HCT116 (cell line): ENCODE measurements around the gene ZBTB37. TPM values are rescaled to one million over a fixed set of nuclear protein-coding genes. Genes with fewer than 3 reads are reported as not detected.

Experiments used
- ATAC-seq: fragments of 200-7000 bp; cut with Tn5 transposase; 2 replicates; pipeline ENCODE4 v1.9.1; 2020; ENCODE audit warnings: mild to moderate bottlenecking, moderate library complexity
- BruUV-seq: library from RNA; stranded (reverse); fragments of 400-500 nt; replicated peaks from 2 replicates; lab custom pipeline; 2021; lab: Mats Ljungman, UMichigan
- CTCF ChIA-PET: fragments of 300-600 bp; sonication (Branson Sonifier 250); formaldehyde crosslinking; loops from one replicate; lab custom pipeline; 2021; ENCODE audit warnings: antibody characterized with exemption; lab: Charles Lee
- POLR2A ChIA-PET: fragments of 300-600, 350-600 bp; sonication (Branson Sonifier 250); formaldehyde crosslinking; loops from one replicate; lab custom pipeline; 2021; ENCODE audit warnings: antibody characterized with exemption; lab: Charles Lee
- RAD21 ChIA-PET, 2 experiments: fragments of 300-600 bp; sonication (Branson Sonifier 250); formaldehyde crosslinking; loops; one replicate each; lab custom pipeline; 2023; ENCODE audit warnings: low total read pairs in 2 of 2; ENCODE audit not compliant: uncharacterized antibody in 2 of 2, unreplicated experiment in 2 of 2, low non-redundant PET in 1 of 2; lab: Charles Lee
- DNase-seq: peaks from one replicate; pipeline ENCODE4 v3.0.0-alpha.2; 2010; ENCODE audit warnings: low read depth, low spot score
- H2AFZ ChIP-seq: fragments of 200-600 bp; shearing (Covaris generic), sonication (generic); 2 replicates; pipeline ENCODE4 v1.6.1; 2017; ENCODE audit warnings: low read depth, mixed run types, mixed read lengths, antibody characterized with exemption, low read length; ENCODE audit not compliant: poor library complexity, severe bottlenecking
- H3K27ac ChIP-seq: 2 replicates; pipeline ENCODE4 v1.5.1; 2012; ENCODE audit warnings: low read depth, low read length
- H3K27me3 ChIP-seq: fragments of 200-600 bp; sonication (generic); 2 replicates; pipeline ENCODE4 v1.6.1; 2016; ENCODE audit warnings: mixed run types, low read length, mixed read lengths; ENCODE audit not compliant: insufficient read depth
- H3K36me3 ChIP-seq, 2 experiments: fragments of 200-500 bp in 1 of 2; fragments of 200-600 bp in 1 of 2; sonication (Bioruptor generic) in 1 of 2; sonication (generic) in 1 of 2; 2 replicates each; pipeline versions ENCODE4 v1.5.1 to v1.6.1; 2014 to 2016; ENCODE audit warnings: low read length in 2 of 2, inconsistent platforms in 1 of 2, mixed read lengths in 1 of 2, mixed run types in 1 of 2; ENCODE audit not compliant: insufficient read depth in 2 of 2, control insufficient read depth in 1 of 2
- H3K4me1 ChIP-seq, 2 experiments: fragments of 200-600 bp in 1 of 2; sonication (generic) in 1 of 2; 2 replicates each; pipeline versions ENCODE4 v1.5.1 to v1.6.1; 2012 to 2017; ENCODE audit warnings: low read length in 2 of 2, inconsistent platforms in 1 of 2, mild to moderate bottlenecking in 1 of 2, mixed read lengths in 1 of 2, mixed run types in 1 of 2, moderate library complexity in 1 of 2; ENCODE audit not compliant: insufficient read depth in 2 of 2, control insufficient read depth in 1 of 2
- H3K4me2 ChIP-seq: fragments of 200-600 bp; sonication (generic); 2 replicates; pipeline ENCODE4 v1.6.1; 2017; ENCODE audit warnings: mixed run types, low read length, mixed read lengths
- H3K4me3 ChIP-seq, 2 experiments: fragments of 200-600 bp in 1 of 2; sonication (generic) in 1 of 2; replicated peaks in 1 of 2; 2 replicates each; pipeline ENCODE4 v1.5.1; 2011 to 2016; ENCODE audit warnings: low read length in 2 of 2, control low read depth in 1 of 2, low read depth in 1 of 2, mild to moderate bottlenecking in 1 of 2, mixed read lengths in 1 of 2, mixed run types in 1 of 2
- H3K79me2 ChIP-seq: fragments of 200-600 bp; sonication (generic); 2 replicates; pipeline ENCODE4 v1.6.1; 2017; ENCODE audit warnings: mild to moderate bottlenecking, mixed run types, low read length, moderate library complexity, mixed read lengths; ENCODE audit not compliant: insufficient read depth
- H3K9ac ChIP-seq: fragments of 200-600 bp; sonication (generic); 2 replicates; pipeline ENCODE4 v1.6.1; 2016; ENCODE audit warnings: low read length, mixed read lengths
- H3K9me2 ChIP-seq: fragments of 200-600 bp; sonication (generic), shearing (Covaris generic); 2 replicates; pipeline ENCODE4 v1.6.1; 2017; ENCODE audit warnings: mixed run types, mild to moderate bottlenecking, moderate library complexity; ENCODE audit not compliant: insufficient read depth
- H3K9me3 ChIP-seq, 2 experiments: fragments of 200-500 bp in 1 of 2; fragments of 200-600 bp in 1 of 2; sonication (Bioruptor generic) in 1 of 2; sonication (generic) in 1 of 2; 2 replicates each; pipeline ENCODE4 v1.6.1; 2014 to 2017; ENCODE audit warnings: low read length in 2 of 2, mixed read lengths in 2 of 2, inconsistent platforms in 1 of 2, low read depth in 1 of 2, mild to moderate bottlenecking in 1 of 2, mixed run types in 1 of 2, moderate library complexity in 1 of 2; ENCODE audit not compliant: control insufficient read depth in 1 of 2, insufficient read depth in 1 of 2
- H4K20me1 ChIP-seq: fragments of 200-600 bp; sonication (generic), shearing (Covaris generic); 2 replicates; pipeline ENCODE4 v1.6.1; 2017; ENCODE audit warnings: mixed run types, mild to moderate bottlenecking, moderate library complexity; ENCODE audit not compliant: insufficient read depth
- CBX3 ChIP-seq: IDR thresholded peaks from 2 replicates; pipeline ENCODE4 v1.6.1; 2012; ENCODE audit warnings: low read depth
- CEBPB ChIP-seq: IDR thresholded peaks from 2 replicates; pipeline ENCODE4 v1.6.1; 2012; ENCODE audit warnings: low read depth
- CTCF ChIP-seq, 3 experiments: fragments of 200-600 bp in 1 of 3; sonication (generic) in 1 of 3; IDR thresholded peaks in 2 of 3; conservative IDR thresholded peaks in 1 of 3; 2 replicates each; pipeline ENCODE4 v1.5.1; 2012 to 2017; ENCODE audit warnings: low read depth in 2 of 3, low read length in 2 of 3, antibody characterized with exemption in 1 of 3, borderline replicate concordance in 1 of 3, control low read depth in 1 of 3, mild to moderate bottlenecking in 1 of 3, mixed read lengths in 1 of 3, mixed run types in 1 of 3, moderate library complexity in 1 of 3; ENCODE audit not compliant: insufficient read depth in 1 of 3
- EGR1 ChIP-seq: IDR thresholded peaks from 2 replicates; pipeline ENCODE4 v1.6.1; 2012; ENCODE audit warnings: low read depth
- ELF1 ChIP-seq: IDR thresholded peaks from 2 replicates; pipeline ENCODE4 v1.6.1; 2012; ENCODE audit warnings: low read depth, borderline replicate concordance
- EZH2 ChIP-seq: fragments of 200-600 bp; sonication (generic); IDR thresholded peaks from 2 replicates; pipeline ENCODE4 v1.6.1; 2017; ENCODE audit warnings: antibody characterized with exemption, mixed run types
- EZH2phosphoT487 ChIP-seq: fragments of 200-600 bp; IDR thresholded peaks from 2 replicates; pipeline ENCODE4 v1.6.1; 2018; ENCODE audit warnings: antibody characterized with exemption, borderline replicate concordance
- FOSL1 ChIP-seq: IDR thresholded peaks from 2 replicates; pipeline ENCODE4 v1.6.1; 2012; ENCODE audit warnings: low read depth
- JUND ChIP-seq: IDR thresholded peaks from 2 replicates; pipeline ENCODE4 v1.6.1; 2012
- POLR2A ChIP-seq: IDR thresholded peaks from 2 replicates; pipeline ENCODE4 v1.7.0; 2011; ENCODE audit warnings: borderline replicate concordance; ENCODE audit not compliant: insufficient read depth, insufficient read length; ENCODE audit errors: extremely low read depth
- POLR2AphosphoS5 ChIP-seq: IDR thresholded peaks from 2 replicates; pipeline ENCODE4 v1.6.1; 2011; ENCODE audit warnings: mild to moderate bottlenecking, low read depth, low read length, moderate library complexity
- RAD21 ChIP-seq: IDR thresholded peaks from 2 replicates; pipeline ENCODE4 v1.6.1; 2012; ENCODE audit warnings: low read depth, mild to moderate bottlenecking
- SIN3A ChIP-seq: IDR thresholded peaks from 2 replicates; pipeline ENCODE4 v1.6.1; 2012; ENCODE audit warnings: low read depth
- SP1 ChIP-seq: IDR thresholded peaks from 2 replicates; pipeline ENCODE4 v1.6.1; 2012; ENCODE audit warnings: low read depth
- SRF ChIP-seq: IDR thresholded peaks from 2 replicates; pipeline ENCODE4 v1.6.1; 2012; ENCODE audit warnings: low read depth
- TCF7L2 ChIP-seq: IDR thresholded peaks from 2 replicates; pipeline ENCODE4 v1.7.0; 2011; ENCODE audit warnings: borderline replicate concordance, inconsistent platforms; ENCODE audit not compliant: insufficient read depth, insufficient read length; ENCODE audit errors: extremely low read depth
- YY1 ChIP-seq: IDR thresholded peaks from 2 replicates; pipeline ENCODE4 v1.6.1; 2011; ENCODE audit warnings: low read length, low read depth, moderate library complexity, mild to moderate bottlenecking; ENCODE audit not compliant: insufficient replicate concordance; ENCODE audit errors: extremely low read depth
- ZBTB33 ChIP-seq: IDR thresholded peaks from 2 replicates; pipeline ENCODE4 v1.6.1; 2011; ENCODE audit warnings: mild to moderate bottlenecking, low read length, moderate library complexity; ENCODE audit not compliant: insufficient replicate concordance; ENCODE audit errors: extremely low read depth
- ZFX ChIP-seq: fragments of 450-650 bp; IDR thresholded peaks from 2 replicates; pipeline ENCODE4 v1.6.1; 2017
- ZNF274 ChIP-seq: fragments of 200-500 bp; sonication (Bioruptor generic); IDR thresholded peaks from 2 replicates; pipeline ENCODE4 v1.6.1; 2014; ENCODE audit warnings: mild to moderate bottlenecking, low read depth, low read length, inconsistent platforms
- intact Hi-C: fragments of 100-400 bp; cut with micrococcal nuclease; formaldehyde crosslinking; loops from 2 replicates; pipeline ENCODE4 v1.10.0; 2022
- total RNA-seq: library from RNA; stranded (reverse); gene quantifications from one replicate; pipeline ENCODE4 v1.2.1, GENCODE V29; 2021; ENCODE audit not compliant: unreplicated experiment

The ZBTB37 gene
- total RNA-seq, 1 experiment from 2014 or later: 9.5 TPM

- H3K27ac ChIP-seq: no peak overlapping the region
- no peaks in the 10 kb centered on the region for H4K20me1 ChIP-seq
- RAD21 ChIA-PET: no interaction called here
- peaks cover 17 to 19% of the 10 kb centered on the region in 2 experiments; a peak in 2 of 4 replicates for H3K36me3 ChIP-seq
- TF ChIP-seq ZNF274 (no peak), ZFX (no peak), TCF7L2 (no peak), SIN3A (no peak), ELF1 (no peak), EZH2phosphoT487 (no peak), SP1 (no peak), JUND (no peak), CTCF (IDR thresholded peaks at IDR 0.05 in 2 of 3, conservative IDR thresholded peaks at IDR 0.05 in 1 of 3; ENCODE audit: borderline replicate concordance in 1 of 3, insufficient read depth in 1 of 3, low read depth in 2 of 3, low read length in 2 of 3) (no peak), POLR2AphosphoS5 (no peak), CEBPB (no peak), FOSL1 (no peak), CBX3 (no peak), EGR1 (no peak), POLR2A (no peak), EZH2 (no peak), YY1 (no peak), RAD21 (no peak), SRF (no peak), ZBTB33 (no peak)
- DNase-seq (no peak), ATAC-seq (no peak)
- no peak overlapping the region for H3K4me3 ChIP-seq
- H3K9me3 ChIP-seq: no peaks in the 10 kb centered on the region
- POLR2A ChIA-PET: no interaction called here
- no peaks in the 10 kb centered on the region for H3K9me2 ChIP-seq
- CTCF ChIA-PET: no interaction called here
- no peak overlapping the region for H2AFZ ChIP-seq
- no TSS peak for BruUV-seq
- H3K79me2 ChIP-seq: no peaks in the 10 kb centered on the region
- intact Hi-C loops: loop anchor here (5.0 kb wide), 1 partner anchor 48 kb away; no protein-coding TSS in a partner anchor
- H3K4me2 ChIP-seq: no peak overlapping the region
- no peak overlapping the region for H3K9ac ChIP-seq
- H3K4me1 ChIP-seq: no peaks in the 10 kb centered on the region
- H3K27me3 ChIP-seq: no peaks in the 10 kb centered on the region
Measured at GRCh38 chr1:173934440-173934839, 66.3 kb downstream of the ZBTB37 start.
